Prostate gland (tissue), 2 donors: ENCODE measurements around the gene MRM3.

Experiments used
- POLR2A ChIP-seq: fragments of 450-650 bp; IDR thresholded peaks from one replicate; pipeline ENCODE4 v1.6.1; 2016; ENCODE audit warnings: antibody characterized with exemption, mild to moderate bottlenecking
- POLR2AphosphoS5 ChIP-seq: sonication (generic); formaldehyde crosslinking; IDR thresholded peaks from one replicate; pipeline ENCODE4 v1.6.1; 2017; ENCODE audit warnings: antibody characterized with exemption
- TF ChIP-seq, protein P1 (sequence below), 4 experiments: fragments of 200-600 bp in 2 of 4; fragments of 450-650 bp in 2 of 4; sonication (generic) in 2 of 4; IDR thresholded peaks; 1 replicate in 3 of 4; 2 replicates in 1 of 4; pipeline ENCODE4 v1.5.1; 2016 to 2019; ENCODE audit warnings: antibody characterized with exemption in 4 of 4, mild to moderate bottlenecking in 2 of 4, moderate library complexity in 2 of 4

- no peak for TF ChIP-seq POLR2AphosphoS5
- TF ChIP-seq, protein P1, sequence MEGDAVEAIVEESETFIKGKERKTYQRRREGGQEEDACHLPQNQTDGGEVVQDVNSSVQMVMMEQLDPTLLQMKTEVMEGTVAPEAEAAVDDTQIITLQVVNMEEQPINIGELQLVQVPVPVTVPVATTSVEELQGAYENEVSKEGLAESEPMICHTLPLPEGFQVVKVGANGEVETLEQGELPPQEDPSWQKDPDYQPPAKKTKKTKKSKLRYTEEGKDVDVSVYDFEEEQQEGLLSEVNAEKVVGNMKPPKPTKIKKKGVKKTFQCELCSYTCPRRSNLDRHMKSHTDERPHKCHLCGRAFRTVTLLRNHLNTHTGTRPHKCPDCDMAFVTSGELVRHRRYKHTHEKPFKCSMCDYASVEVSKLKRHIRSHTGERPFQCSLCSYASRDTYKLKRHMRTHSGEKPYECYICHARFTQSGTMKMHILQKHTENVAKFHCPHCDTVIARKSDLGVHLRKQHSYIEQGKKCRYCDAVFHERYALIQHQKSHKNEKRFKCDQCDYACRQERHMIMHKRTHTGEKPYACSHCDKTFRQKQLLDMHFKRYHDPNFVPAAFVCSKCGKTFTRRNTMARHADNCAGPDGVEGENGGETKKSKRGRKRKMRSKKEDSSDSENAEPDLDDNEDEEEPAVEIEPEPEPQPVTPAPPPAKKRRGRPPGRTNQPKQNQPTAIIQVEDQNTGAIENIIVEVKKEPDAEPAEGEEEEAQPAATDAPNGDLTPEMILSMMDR (IDR thresholded peaks at IDR 0.05) = no peak
- no peak for TF ChIP-seq POLR2A
These were observed 21.0 kb downstream of the MRM3 start for GRCh38 chr17:802901-803881.
